ENCODE results near the gene BEND3. TPM values are rescaled to one million over a fixed set of nuclear protein-coding genes. Genes with fewer than 3 reads are reported as not detected.

BEND3 gene
- total RNA-seq, 1 experiment from 2014 or later: 70.2 TPM

- Mint-ChIP-seq H3K4me3 (peak overlapping the region; percentile 70 to 87), H3K4me1 (peaks cover 37 to 48% of the 10 kb centered on the region in 2 experiments), H3K36me3 (ENCODE audit: insufficient read depth in 1 of 3, low read depth in 3 of 3) (peaks cover 3 to 22% (median 22%) of the 10 kb centered on the region in 3 experiments; a peak in 6 of 7 replicates), H3K27me3 (ENCODE audit: low read depth) (no peaks in the 10 kb centered on the region), H3K9me3 (no peaks in the 10 kb centered on the region), H3K27ac (peak overlapping the region; percentile 96 to 100 (median 99))
- Histone ChIP-seq H2AFZ (ENCODE audit: low read length) (no peak overlapping the region), H3K18ac (ENCODE audit: insufficient read length, low read depth, low read length) (peak overlapping the region; percentile 83), H3K23ac (ENCODE audit: insufficient read length, low read depth, low read length) (no peak overlapping the region), H3K56ac (ENCODE audit: insufficient read length, low read depth, low read length) (no peak overlapping the region), H2BK15ac (ENCODE audit: low read depth, low read length) (no peak overlapping the region), H4K8ac (replicated peaks; ENCODE audit: insufficient read length, low read depth, low read length) (no peak overlapping the region), H3K79me2 (ENCODE audit: insufficient read depth, low read length) (peaks cover 6% of the 10 kb centered on the region; the same call in 1 of the 2 replicates), H4K20me1 (ENCODE audit: control insufficient read depth, insufficient read depth, insufficient read length) (no peaks in the 10 kb centered on the region), H3K79me1 (ENCODE audit: insufficient read depth, low read depth, low read length, poor library complexity, severe bottlenecking) (peaks cover 2% of the 10 kb centered on the region), H3K9me3 (ENCODE audit: control insufficient read depth, low read depth, low read length) (no peaks in the 10 kb centered on the region), H3K4me2 (ENCODE audit: insufficient read depth, insufficient read length, low read length) (peak overlapping the region; percentile 58), H3K23me2 (ENCODE audit: insufficient read length, low read depth, low read length, poor library complexity, severe bottlenecking) (peaks cover 7% of the 10 kb centered on the region), H2AK5ac (ENCODE audit: insufficient read length, low read length) (no peak overlapping the region), H2BK5ac (ENCODE audit: insufficient read length, low read length) (peak overlapping the region; percentile 73), H3K4me1 (ENCODE audit: insufficient read depth, low read length) (peaks cover 3% of the 10 kb centered on the region; the same call in 1 of the 2 replicates), H3K9ac (ENCODE audit: extremely low read depth, insufficient read length, low read length) (peak overlapping the region; percentile 76), H3K14ac (ENCODE audit: insufficient read depth, low read length) (peak overlapping the region; percentile 91), H3K4ac (ENCODE audit: low read depth, low read length) (peak overlapping the region; percentile 43; the same call in 1 of the 2 replicates), H2BK12ac (ENCODE audit: insufficient read length, low read depth, low read length) (no peak overlapping the region), H3K27me3 (ENCODE audit: insufficient read depth, low read length) (no peaks in the 10 kb centered on the region), H3T11ph (ENCODE audit: low read length) (peak overlapping the region; percentile 24), H4K91ac (ENCODE audit: insufficient read length, low read depth, low read length) (no peak overlapping the region), H4K5ac (ENCODE audit: insufficient read length, low read depth, low read length) (peak overlapping the region; percentile 19), H2BK120ac (ENCODE audit: low read depth, low read length, poor library complexity, severe bottlenecking) (no peak overlapping the region), H2BK20ac (ENCODE audit: low read depth, low read length, poor library complexity, severe bottlenecking) (no peak overlapping the region), H3K27ac (ENCODE audit: insufficient read length, low read depth, low read length) (peak overlapping the region; percentile 95)
- DNase-seq: peak; percentile 81
- no peak for TF ChIP-seq CTCF (conservative IDR thresholded peaks at IDR 0.05)
- WGBS (ENCODE audit: extremely low coverage, insufficient read length, low lambda C conversion rate): no CpG with 5 or more reads among the region's 45 CpGs
Measured at GRCh38 chr6:107115695-107116327, 496 bp upstream of the BEND3 start.

Data from H9 (cell line).